Naive B cell (primary cell): Measurements from ENCODE around the gene GABRA6. TPM values are rescaled to one million over a fixed set of nuclear protein-coding genes. Genes with fewer than 3 reads are reported as not detected.

Experiments used
- ATAC-seq, 2 donors: fragments of 150-1000 bp; cut with Tn5 transposase; 2 replicates each; pipeline ENCODE4 v1.10.0; 2021; ENCODE audit warnings: low read depth in 2 of 2, mild to moderate bottlenecking in 2 of 2, moderate library complexity in 2 of 2
- DNase-seq: peaks from one replicate; pipeline ENCODE4 v3.0.0; 2022
- H3K27ac Mint-ChIP-seq, 6 donors: one replicate each; pipeline ENCODE4 v1.8.0; 2020 to 2022; ENCODE audit warnings: mild to moderate bottlenecking in 6 of 6, mixed read lengths in 6 of 6, moderate library complexity in 5 of 6, inconsistent platforms in 2 of 6
- H3K27me3 Mint-ChIP-seq, 3 donors: one replicate each; pipeline ENCODE4 v1.8.0; 2021 to 2022; ENCODE audit warnings: mixed read lengths in 3 of 3, mild to moderate bottlenecking in 1 of 3
- H3K36me3 Mint-ChIP-seq, 2 donors: one replicate each; pipeline ENCODE4 v1.8.0; 2020 to 2022; ENCODE audit warnings: mixed read lengths in 2 of 2, inconsistent platforms in 1 of 2, mild to moderate bottlenecking in 1 of 2
- H3K4me1 Mint-ChIP-seq, 3 donors: one replicate each; pipeline ENCODE4 v1.8.0; 2020 to 2022; ENCODE audit warnings: mixed read lengths in 3 of 3, inconsistent platforms in 1 of 3, mild to moderate bottlenecking in 1 of 3, moderate library complexity in 1 of 3
- H3K4me3 Mint-ChIP-seq, 8 donors: one replicate each; pipeline ENCODE4 v1.8.0; 2020 to 2022; ENCODE audit warnings: mild to moderate bottlenecking in 8 of 8, mixed read lengths in 8 of 8, moderate library complexity in 8 of 8, inconsistent platforms in 2 of 8
- H3K9me3 Mint-ChIP-seq, 7 donors: one replicate each; pipeline ENCODE4 v1.8.0; 2020 to 2022; ENCODE audit warnings: mixed read lengths in 7 of 7, mild to moderate bottlenecking in 5 of 7, inconsistent platforms in 2 of 7, moderate library complexity in 1 of 7
- polyA plus RNA-seq, 6 donors: library from polyadenylated mRNA; unstranded; fragments of 300-500 nt; fragmentation: Illumina TruSeq; gene quantifications; one replicate each; pipeline ENCODE4 v1.2.3, GENCODE V29; 2021; ENCODE audit warnings: low read depth in 6 of 6

The GABRA6 gene
- polyA plus RNA-seq, 6 donors from 2014 or later: not detected

GRCh38 chr5:161707382-161707781 is 21.9 kb downstream of the GABRA6 start:
- Mint-ChIP-seq H3K4me1 (no peaks in the 10 kb centered on the region), H3K9me3 (peaks cover 0 to 4% (median 0%) of the 10 kb centered on the region in 7 donors), H3K27ac (no peak overlapping the region), H3K27me3 (no peaks in the 10 kb centered on the region), H3K4me3 (no peak overlapping the region), H3K36me3 (no peaks in the 10 kb centered on the region)
- DNase-seq: no peak
- ATAC-seq: no peak

DNA sequence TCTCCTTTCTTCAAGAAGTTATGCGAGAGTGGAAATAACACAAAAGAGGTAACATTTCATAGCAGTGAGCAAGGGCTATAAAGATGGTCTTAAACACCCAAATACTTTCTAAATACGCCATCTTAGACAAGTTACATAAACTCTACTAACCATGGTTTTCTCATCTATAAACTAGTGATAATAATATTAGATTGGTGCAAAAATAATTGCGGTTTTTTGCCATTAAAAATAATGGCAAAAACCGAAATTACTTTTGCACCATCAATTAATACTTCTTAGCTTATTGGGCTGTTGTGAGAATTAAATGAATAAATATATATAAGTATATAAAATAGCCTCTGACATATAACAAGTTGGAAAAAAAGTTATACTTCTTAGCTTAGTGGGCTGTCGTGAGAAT is 23.7 kb downstream of the GABRA6 start:
- Mint-ChIP-seq H3K36me3 (no peaks in the 10 kb centered on the region), H3K4me3 (no peak overlapping the region), H3K27ac (no peak overlapping the region), H3K4me1 (no peaks in the 10 kb centered on the region), H3K9me3 (peaks cover 0 to 3% (median 0%) of the 10 kb centered on the region in 7 donors), H3K27me3 (no peaks in the 10 kb centered on the region)
- DNase-seq (no peak), ATAC-seq (no peak)

DNA sequence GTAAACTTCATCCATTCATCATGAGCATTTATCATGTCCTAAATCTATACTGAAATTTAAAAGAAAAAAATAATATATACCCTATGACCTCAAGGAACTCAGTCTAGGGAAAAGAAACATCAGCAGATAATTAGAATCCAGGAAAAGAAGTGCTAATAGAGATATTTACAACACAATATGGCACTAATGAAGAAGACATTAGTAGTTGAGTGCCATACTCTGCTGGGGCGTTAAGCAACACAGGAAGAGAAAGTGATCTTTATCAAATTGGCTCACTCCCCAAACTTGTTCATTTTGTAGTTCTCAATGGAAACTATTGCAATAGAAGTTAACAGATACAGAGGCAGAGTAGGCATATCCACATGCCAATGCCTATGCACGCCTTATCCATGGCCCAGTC is 27.5 kb downstream of the GABRA6 start:
- ATAC-seq: no peak
- Mint-ChIP-seq H3K9me3 (peaks cover 0 to 3% (median 0%) of the 10 kb centered on the region in 7 donors), H3K36me3 (no peaks in the 10 kb centered on the region)

DNA sequence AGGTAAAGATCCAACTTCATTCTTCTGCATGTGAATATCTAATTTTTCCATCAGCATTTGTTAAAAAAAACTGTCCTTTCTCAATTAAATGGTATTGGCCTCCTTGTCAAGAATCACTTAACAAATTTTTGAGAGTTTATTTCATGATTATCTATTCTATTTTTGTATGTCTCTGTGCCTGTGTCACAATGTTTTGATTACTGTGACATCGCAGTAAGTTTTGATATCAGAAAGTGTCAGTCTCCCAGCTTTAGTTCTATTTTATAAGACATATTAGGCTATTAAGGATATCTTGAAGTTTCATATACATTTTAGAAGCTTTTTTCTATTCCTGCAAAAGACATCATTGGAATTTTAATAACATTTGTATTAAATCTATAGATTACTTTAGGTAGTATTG is 33.6 kb downstream of the GABRA6 start:
- Mint-ChIP-seq H3K4me1 (no peaks in the 10 kb centered on the region), H3K27me3 (no peaks in the 10 kb centered on the region), H3K27ac (no peak overlapping the region), H3K36me3 (no peaks in the 10 kb centered on the region), H3K9me3 (peaks cover 0 to 4% (median 0%) of the 10 kb centered on the region in 7 donors), H3K4me3 (no peak overlapping the region)
- ATAC-seq: no peak
- no peak for DNase-seq

More for the DNA sequence above, 27.5 kb downstream of the GABRA6 start:
- no peak overlapping the region for H3K27ac Mint-ChIP-seq
- no peaks in the 10 kb centered on the region for H3K4me1 Mint-ChIP-seq
- H3K4me3 Mint-ChIP-seq: no peak overlapping the region
- no peaks in the 10 kb centered on the region for H3K27me3 Mint-ChIP-seq
- DNase-seq: no peak

DNA sequence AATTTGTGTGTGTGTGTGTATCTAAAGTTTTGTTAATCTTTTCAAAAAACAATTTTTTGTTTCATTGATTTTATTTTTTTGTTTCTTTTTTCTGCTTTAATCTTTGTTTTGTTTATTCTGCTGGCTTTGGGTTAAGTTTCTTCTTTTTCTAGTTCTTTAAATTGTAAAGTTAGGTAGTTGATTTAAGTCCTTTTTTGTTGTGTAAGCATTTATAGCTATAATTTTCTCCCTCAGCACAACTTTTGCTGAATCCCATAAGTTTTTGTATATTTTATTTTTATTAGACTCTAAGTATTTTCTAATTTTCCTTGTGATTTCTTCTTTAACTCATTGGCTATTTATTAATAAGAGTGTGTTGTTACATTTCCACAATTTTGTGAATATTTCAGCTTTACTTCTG is 34.9 kb downstream of the GABRA6 start:
- no peak overlapping the region for H3K27ac Mint-ChIP-seq
- no peaks in the 10 kb centered on the region for H3K27me3 Mint-ChIP-seq
- peaks cover 0 to 4% (median 0%) of the 10 kb centered on the region in 7 donors for H3K9me3 Mint-ChIP-seq
- no peaks in the 10 kb centered on the region for H3K36me3 Mint-ChIP-seq
- H3K4me1 Mint-ChIP-seq: no peaks in the 10 kb centered on the region
- ATAC-seq (no peak), DNase-seq (no peak)
- no peak overlapping the region for H3K4me3 Mint-ChIP-seq

- no peak overlapping the region for H3K27ac Mint-ChIP-seq
- H3K36me3 Mint-ChIP-seq: no peaks in the 10 kb centered on the region
- H3K27me3 Mint-ChIP-seq: no peaks in the 10 kb centered on the region
- ATAC-seq (no peak), DNase-seq (no peak)
- no peaks in the 10 kb centered on the region for H3K4me1 Mint-ChIP-seq
- no peak overlapping the region for H3K4me3 Mint-ChIP-seq
- peaks cover 0 to 8% (median 5%) of the 10 kb centered on the region in 7 donors for H3K9me3 Mint-ChIP-seq
These were observed 49.2 kb downstream of the GABRA6 start for GRCh38 chr5:161734741-161735140.

GRCh38 chr5:161740433-161740832 is 54.9 kb downstream of the GABRA6 start:
- Mint-ChIP-seq H3K4me1 (no peaks in the 10 kb centered on the region), H3K9me3 (peaks cover 0 to 20% (median 4%) of the 10 kb centered on the region in 7 donors), H3K27ac (no peak overlapping the region), H3K36me3 (peaks cover 0 to 8% of the 10 kb centered on the region in 2 donors), H3K27me3 (no peaks in the 10 kb centered on the region), H3K4me3 (no peak overlapping the region)
- DNase-seq (no peak), ATAC-seq (no peak)

- Mint-ChIP-seq H3K36me3 (peaks cover 0 to 8% of the 10 kb centered on the region in 2 donors), H3K9me3 (peaks cover 0 to 18% (median 6%) of the 10 kb centered on the region in 7 donors), H3K27me3 (no peaks in the 10 kb centered on the region), H3K4me3 (no peak overlapping the region), H3K4me1 (no peaks in the 10 kb centered on the region), H3K27ac (no peak overlapping the region)
- ATAC-seq (no peak), DNase-seq (no peak)
These were observed 58.8 kb downstream of the GABRA6 start for GRCh38 chr5:161744276-161744675.

GRCh38 chr5:161745392-161745791 is 59.9 kb downstream of the GABRA6 start:
- Mint-ChIP-seq H3K27me3 (no peaks in the 10 kb centered on the region), H3K27ac (no peak overlapping the region)
- ATAC-seq: no peak

DNA sequence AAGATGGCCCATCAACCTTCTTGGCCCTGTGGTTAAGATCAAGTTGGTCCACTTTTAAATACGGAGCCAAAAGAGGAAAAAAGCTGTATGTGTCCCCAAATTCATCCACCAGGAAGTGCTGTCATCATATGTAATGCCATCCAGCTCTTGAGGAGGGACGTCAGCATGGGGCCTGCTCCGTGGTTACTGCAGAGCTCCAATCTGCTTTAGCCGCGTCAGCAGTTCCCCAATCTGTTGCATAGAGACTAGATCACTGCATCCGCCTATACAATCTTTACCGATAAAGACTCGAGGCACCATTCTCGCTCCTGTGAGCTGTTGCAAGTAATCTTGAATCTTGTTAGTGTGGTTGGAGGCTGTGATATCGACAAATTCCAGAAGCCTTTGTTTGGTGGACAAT is 65.7 kb downstream of the GABRA6 start:
- no peaks in the 10 kb centered on the region for H3K27me3 Mint-ChIP-seq
- H3K4me3 Mint-ChIP-seq: no peak overlapping the region
- DNase-seq (no peak), ATAC-seq (no peak)
- peaks cover 0 to 9% (median 3%) of the 10 kb centered on the region in 7 donors for H3K9me3 Mint-ChIP-seq
- no peaks in the 10 kb centered on the region for H3K4me1 Mint-ChIP-seq
- H3K36me3 Mint-ChIP-seq: no peaks in the 10 kb centered on the region
- H3K27ac Mint-ChIP-seq: no peak overlapping the region

More at GRCh38 chr5:161745392-161745791, 59.9 kb downstream of the GABRA6 start:
- Mint-ChIP-seq H3K4me3 (no peak overlapping the region), H3K36me3 (peaks cover 0 to 8% of the 10 kb centered on the region in 2 donors), H3K9me3 (peaks cover 0 to 14% (median 6%) of the 10 kb centered on the region in 7 donors), H3K4me1 (no peaks in the 10 kb centered on the region)
- DNase-seq: no peak

Other genes starting within 250 kb of the GABRA6 start
- under 1 TPM in 4 of 6 donors, not detected in 2; 0.11 to 0.58 (median 0.21) TPM for gene GABRB2, start 139.0 kb upstream of the GABRA6 start, polyA plus RNA-seq
- not detected for gene GABRA1, start 162.4 kb downstream of the GABRA6 start, polyA plus RNA-seq